ENCODE measurements around the gene CREB3L2. TPM values are rescaled to one million over a fixed set of nuclear protein-coding genes. Genes with fewer than 3 reads are reported as not detected.
A peak's percentile ranks its signal among the peaks of the same experiment; 100 is the strongest.

Gene CREB3L2
- total and polyA plus RNA-seq, 2 of the 13 experiments (the other 11 are each of a cell fraction or from before 2014, with no cell fraction given), result 22.1 to 41.1 TPM

GRCh38 chr7:137870684-137871083 is 131.2 kb downstream of the CREB3L2 start (continued):
- TF ChIP-seq, protein P1, sequence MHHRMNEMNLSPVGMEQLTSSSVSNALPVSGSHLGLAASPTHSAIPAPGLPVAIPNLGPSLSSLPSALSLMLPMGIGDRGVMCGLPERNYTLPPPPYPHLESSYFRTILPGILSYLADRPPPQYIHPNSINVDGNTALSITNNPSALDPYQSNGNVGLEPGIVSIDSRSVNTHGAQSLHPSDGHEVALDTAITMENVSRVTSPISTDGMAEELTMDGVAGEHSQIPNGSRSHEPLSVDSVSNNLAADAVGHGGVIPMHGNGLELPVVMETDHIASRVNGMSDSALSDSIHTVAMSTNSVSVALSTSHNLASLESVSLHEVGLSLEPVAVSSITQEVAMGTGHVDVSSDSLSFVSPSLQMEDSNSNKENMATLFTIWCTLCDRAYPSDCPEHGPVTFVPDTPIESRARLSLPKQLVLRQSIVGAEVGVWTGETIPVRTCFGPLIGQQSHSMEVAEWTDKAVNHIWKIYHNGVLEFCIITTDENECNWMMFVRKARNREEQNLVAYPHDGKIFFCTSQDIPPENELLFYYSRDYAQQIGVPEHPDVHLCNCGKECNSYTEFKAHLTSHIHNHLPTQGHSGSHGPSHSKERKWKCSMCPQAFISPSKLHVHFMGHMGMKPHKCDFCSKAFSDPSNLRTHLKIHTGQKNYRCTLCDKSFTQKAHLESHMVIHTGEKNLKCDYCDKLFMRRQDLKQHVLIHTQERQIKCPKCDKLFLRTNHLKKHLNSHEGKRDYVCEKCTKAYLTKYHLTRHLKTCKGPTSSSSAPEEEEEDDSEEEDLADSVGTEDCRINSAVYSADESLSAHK (CRISPR knock-in tag; IDR thresholded peaks at IDR 0.05; ENCODE audit: borderline replicate concordance), result no peak
- TF ChIP-seq CENPT (CRISPR knock-in tag; IDR thresholded peaks at IDR 0.05; ENCODE audit: low read depth), result no peak
- no peak for TF ChIP-seq JDP2 (CRISPR knock-in tag; IDR thresholded peaks at IDR 0.05; ENCODE audit: borderline replicate concordance)
- no peak for TF ChIP-seq U2AF1 (optimal IDR thresholded peaks at IDR 0.05; ENCODE audit: low read depth, low read length)
- no peak for TF ChIP-seq MAFG (CRISPR knock-in tag; IDR thresholded peaks at IDR 0.05)
- TF ChIP-seq, protein P2, sequence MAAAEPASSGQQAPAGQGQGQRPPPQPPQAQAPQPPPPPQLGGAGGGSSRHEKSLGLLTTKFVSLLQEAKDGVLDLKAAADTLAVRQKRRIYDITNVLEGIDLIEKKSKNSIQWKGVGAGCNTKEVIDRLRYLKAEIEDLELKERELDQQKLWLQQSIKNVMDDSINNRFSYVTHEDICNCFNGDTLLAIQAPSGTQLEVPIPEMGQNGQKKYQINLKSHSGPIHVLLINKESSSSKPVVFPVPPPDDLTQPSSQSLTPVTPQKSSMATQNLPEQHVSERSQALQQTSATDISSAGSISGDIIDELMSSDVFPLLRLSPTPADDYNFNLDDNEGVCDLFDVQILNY (CRISPR knock-in tag; conservative IDR thresholded peaks at IDR 0.05), result no peak

GRCh38 chr7:137870078-137870477 is 131.8 kb downstream of the CREB3L2 start:
- no peak for DNase-seq (ENCODE audit: low spot score)
- 98% methylated on average over 1 of the region's 1 CpG for WGBS (ENCODE audit: low lambda C conversion rate)
- Histone ChIP-seq H3K4me1 (ENCODE audit: insufficient read depth, low read length) (no peaks in the 10 kb centered on the region), H3K27ac (ENCODE audit: extremely low read length, insufficient read depth, low read length) (no peak overlapping the region), H3K36me3 (replicated peaks in 1 of 2; ENCODE audit: control insufficient read depth in 1 of 2, insufficient read depth in 2 of 2, low read length in 2 of 2) (peaks cover 6 to 19% of the 10 kb centered on the region in 2 experiments), H3K9me3 (ENCODE audit: low read length) (peaks cover 11% of the 10 kb centered on the region), H3K4me3 (replicated peaks in 1 of 3; ENCODE audit: insufficient read depth in 1 of 3, low read depth in 2 of 3, low read length in 3 of 3) (no peak overlapping the region), H3K4me2 (ENCODE audit: low read depth, low read length) (no peak overlapping the region), H4K20me1 (ENCODE audit: insufficient read depth, low read length) (no peaks in the 10 kb centered on the region), H2AFZ (ENCODE audit: low read length) (no peak overlapping the region), H3K79me2 (ENCODE audit: insufficient read depth, low read length) (no peaks in the 10 kb centered on the region), H3K9ac (ENCODE audit: insufficient read depth, low read depth, low read length) (no peak overlapping the region), H3K27me3 (ENCODE audit: control insufficient read depth in 1 of 2, insufficient read depth in 2 of 2, low read length in 2 of 2) (no peaks in the 10 kb centered on the region)
- ATAC-seq, result no peak
- ChIA-PET POLR2A (no interaction called here), CTCF (ENCODE audit: low intra/inter-chr PET ratio, low total read pairs) (no interaction called here)
- no TSS peak for BruUV-seq (replicated peaks)
- in situ Hi-C loops (cut with HindIII; ENCODE audit: extremely low pct_ligation_motif_present, low pct_unique_long_range_greater_than_20kb) (no loop called here), intact Hi-C loops (cut with micrococcal nuclease; ENCODE audit: unreplicated experiment) (no loop called here)
- no peak for FAIRE-seq
- TF ChIP-seq MAFF (IDR thresholded peaks at IDR 0.05; ENCODE audit: low read depth, low read length) (peak; percentile 68), MAFK (conservative IDR thresholded peaks at IDR 0.05 in 1 of 2, IDR thresholded peaks at IDR 0.05 in 1 of 2; ENCODE audit: low read length in 2 of 2) (peak; percentile 31 to 78; a peak in 3 of 4 replicates), RERE (CRISPR knock-in tag; IDR thresholded peaks at IDR 0.05; ENCODE audit: low read depth) (no peak), KDM4B (CRISPR knock-in tag; IDR thresholded peaks at IDR 0.05) (no peak), MYNN (CRISPR knock-in tag; IDR thresholded peaks at IDR 0.05; ENCODE audit: low read depth) (no peak)
- TF ChIP-seq, protein P3, sequence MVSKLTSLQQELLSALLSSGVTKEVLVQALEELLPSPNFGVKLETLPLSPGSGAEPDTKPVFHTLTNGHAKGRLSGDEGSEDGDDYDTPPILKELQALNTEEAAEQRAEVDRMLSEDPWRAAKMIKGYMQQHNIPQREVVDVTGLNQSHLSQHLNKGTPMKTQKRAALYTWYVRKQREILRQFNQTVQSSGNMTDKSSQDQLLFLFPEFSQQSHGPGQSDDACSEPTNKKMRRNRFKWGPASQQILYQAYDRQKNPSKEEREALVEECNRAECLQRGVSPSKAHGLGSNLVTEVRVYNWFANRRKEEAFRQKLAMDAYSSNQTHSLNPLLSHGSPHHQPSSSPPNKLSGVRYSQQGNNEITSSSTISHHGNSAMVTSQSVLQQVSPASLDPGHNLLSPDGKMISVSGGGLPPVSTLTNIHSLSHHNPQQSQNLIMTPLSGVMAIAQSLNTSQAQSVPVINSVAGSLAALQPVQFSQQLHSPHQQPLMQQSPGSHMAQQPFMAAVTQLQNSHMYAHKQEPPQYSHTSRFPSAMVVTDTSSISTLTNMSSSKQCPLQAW (CRISPR knock-in tag; IDR thresholded peaks at IDR 0.05), result no peak
